K562 (cell line): ENCODE measurements around the gene GGNBP2. TPM values are rescaled to one million over a fixed set of nuclear protein-coding genes. Genes with fewer than 3 reads are reported as not detected.
A peak's percentile ranks its signal among the peaks of the same experiment; 100 is the strongest.

Experiments
- CBX2 ChIP-seq: fragments of 200-600 bp; sonication (generic); IDR thresholded peaks from one replicate; pipeline ENCODE4 v1.6.1; 2012; ENCODE audit warnings: mild to moderate bottlenecking, low read length, inconsistent platforms; ENCODE audit not compliant: insufficient read depth, poor library complexity, severe bottlenecking
- CCNT2 ChIP-seq: IDR thresholded peaks from 2 replicates; pipeline ENCODE4 v1.6.1; 2011; ENCODE audit warnings: borderline replicate concordance, low read depth, mild to moderate bottlenecking, moderate library complexity, mixed read lengths, low read length; ENCODE audit not compliant: insufficient read length; ENCODE audit errors: extremely low read depth
- ESRRA ChIP-seq: fragments of 450-650 bp; IDR thresholded peaks from 2 replicates; pipeline ENCODE4 v1.6.1; 2014; ENCODE audit warnings: low read depth, mild to moderate bottlenecking, moderate library complexity, borderline replicate concordance
- ETV6 ChIP-seq, 3 experiments: fragments of 150-350 bp in 1 of 3; sonication (generic) in 1 of 3; formaldehyde crosslinking in 1 of 3; IDR thresholded peaks; 2 replicates each; pipeline versions ENCODE4 v1.6.1 to v1.8.0; 2014 to 2022; ENCODE audit warnings: borderline replicate concordance in 2 of 3, low read depth in 2 of 3, antibody characterized with exemption in 1 of 3, low read length in 1 of 3, mild to moderate bottlenecking in 1 of 3, missing genetic modification reagents in 1 of 3
- FOXA1 ChIP-seq: fragments of 450-650 bp; IDR thresholded peaks from 2 replicates; pipeline ENCODE4 v1.6.1; 2016; ENCODE audit warnings: mild to moderate bottlenecking, borderline replicate concordance
- FOXK1 ChIP-seq: sonication (generic); formaldehyde crosslinking; IDR thresholded peaks from 2 replicates; pipeline ENCODE4 v1.8.0; 2022; ENCODE audit warnings: missing genetic modification reagents, mild to moderate bottlenecking, borderline replicate concordance
- HNRNPL ChIP-seq: fragments of 200-400 bp; formaldehyde crosslinking; IDR thresholded peaks from 2 replicates; pipeline ENCODE4 v1.6.1; 2017; ENCODE audit warnings: low read depth, mild to moderate bottlenecking, low read length
- KDM1A ChIP-seq, 2 experiments: fragments of 450-650 bp; IDR thresholded peaks; 2 replicates each; pipeline ENCODE4 v1.6.1; 2016; ENCODE audit warnings: mild to moderate bottlenecking in 2 of 2
- MTA1 ChIP-seq: fragments of 450-650 bp; IDR thresholded peaks from 2 replicates; pipeline ENCODE4 v1.6.1; 2017; ENCODE audit warnings: borderline replicate concordance
- MYC ChIP-seq, 2 experiments: fragments of 250-450 bp in 1 of 2; sonication (Bioruptor Pico) in 1 of 2; IDR thresholded peaks; 2 replicates each; pipeline versions ENCODE4 v1.5.1 to v1.6.1; 2012 to 2021; ENCODE audit warnings: low read depth in 2 of 2, borderline replicate concordance in 1 of 2, improper control_type of control experiment in 1 of 2, low read length in 1 of 2, mild to moderate bottlenecking in 1 of 2, moderate library complexity in 1 of 2
- NFRKB ChIP-seq: fragments of 450-650 bp; IDR thresholded peaks from 2 replicates; pipeline ENCODE4 v1.6.1; 2016; ENCODE audit warnings: low read depth
- NRF1 ChIP-seq, 2 experiments: fragments of 450-650 bp; IDR thresholded peaks in 1 of 2; conservative IDR thresholded peaks in 1 of 2; 2 replicates each; pipeline ENCODE4 v1.6.1; 2014; ENCODE audit warnings: mild to moderate bottlenecking in 2 of 2
- OTX1 ChIP-seq: fragments of 450-650 bp; formaldehyde crosslinking; IDR thresholded peaks from 2 replicates; pipeline ENCODE4 v1.4.0; 2022; ENCODE audit warnings: mild to moderate bottlenecking
- PHF20 ChIP-seq: fragments of 450-650 bp; IDR thresholded peaks from 2 replicates; pipeline ENCODE4 v1.6.1; 2018; ENCODE audit not compliant: partially characterized antibody
- POLR2H ChIP-seq: IDR thresholded peaks from 2 replicates; pipeline ENCODE4 v1.6.1; 2016; ENCODE audit warnings: missing genetic modification characterization, low read depth, mild to moderate bottlenecking, control low read depth, missing compliant biosample characterization, moderate library complexity
- SIN3B ChIP-seq: fragments of 450-650 bp; IDR thresholded peaks from 2 replicates; pipeline ENCODE4 v1.6.1; 2017; ENCODE audit warnings: low read depth, mild to moderate bottlenecking, moderate library complexity
- TAL1 ChIP-seq: fragments of 450-650 bp; IDR thresholded peaks from 2 replicates; pipeline ENCODE4 v1.6.1; 2016; ENCODE audit warnings: mild to moderate bottlenecking
- ZBED1 ChIP-seq: IDR thresholded peaks from 2 replicates; pipeline ENCODE4 v1.6.1; 2014
- ZNF174 ChIP-seq: fragments of 250-450 bp; sonication (Bioruptor Pico); IDR thresholded peaks from 2 replicates; pipeline ENCODE4 v1.4.0; 2020; ENCODE audit warnings: mild to moderate bottlenecking
- ZNF717 ChIP-seq: fragments of 250-450 bp; sonication (Bioruptor Pico); IDR thresholded peaks from 2 replicates; pipeline ENCODE4 v1.5.0; 2021
- ZNF76 ChIP-seq: fragments of 250-450 bp; sonication (Bioruptor Pico); IDR thresholded peaks from 2 replicates; pipeline ENCODE4 v1.4.0; 2020; ENCODE audit warnings: mild to moderate bottlenecking, moderate library complexity, borderline replicate concordance
- polyA plus RNA-seq, 8 experiments: library from polyadenylated mRNA; depleted of rRNA in 4 of 8; stranded (reverse) in 5 of 8; unstranded in 3 of 8; fragments of >200 nt; fragmentation: Nextera tagmentation in 2 of 8; fragmentation: Illumina TruSeq in 1 of 8; extraction: Ambion mirVana in 2 of 8; extraction: Trizol in 1 of 8; gene quantifications; 2 replicates each; pipeline versions ENCODE4 v1.2.1 to v1.2.3, GENCODE V29; 2011 to 2014; ENCODE audit warnings: inconsistent platforms in 1 of 8, missing spikeins in 1 of 8
- total RNA-seq, 7 experiments: library from RNA; depleted of rRNA in 6 of 7; stranded (reverse); fragments of >200 nt in 6 of 7; fragmentation: Illumina TruSeq in 2 of 7; extraction: Trizol in 2 of 7; gene quantifications; 2 replicates each; pipeline versions ENCODE4 v1.2.1 to v1.2.3, GENCODE V29; 2011 to 2021; ENCODE audit warnings: low replicate concordance in 1 of 7
- TF ChIP-seq, protein P1 (sequence below): fragments of 250-450 bp; sonication (Bioruptor Pico); IDR thresholded peaks from 2 replicates; pipeline ENCODE4 v1.5.0; 2022; ENCODE audit warnings: mild to moderate bottlenecking
- TF ChIP-seq, protein P2 (sequence below): sonication (generic); IDR thresholded peaks from 2 replicates; pipeline ENCODE4 v1.6.1; 2016
- TF ChIP-seq, protein P3 (sequence below): fragments of 450-650 bp; formaldehyde crosslinking; IDR thresholded peaks from 2 replicates; pipeline ENCODE4 v1.4.0; 2020; ENCODE audit warnings: mild to moderate bottlenecking, moderate library complexity

Gene GGNBP2
- total and polyA plus RNA-seq, 9 of the 15 experiments (the other 6 are each of a cell fraction or from before 2014, with no cell fraction given), result 35.7 to 96.6 (median 64.1) TPM

DNA sequence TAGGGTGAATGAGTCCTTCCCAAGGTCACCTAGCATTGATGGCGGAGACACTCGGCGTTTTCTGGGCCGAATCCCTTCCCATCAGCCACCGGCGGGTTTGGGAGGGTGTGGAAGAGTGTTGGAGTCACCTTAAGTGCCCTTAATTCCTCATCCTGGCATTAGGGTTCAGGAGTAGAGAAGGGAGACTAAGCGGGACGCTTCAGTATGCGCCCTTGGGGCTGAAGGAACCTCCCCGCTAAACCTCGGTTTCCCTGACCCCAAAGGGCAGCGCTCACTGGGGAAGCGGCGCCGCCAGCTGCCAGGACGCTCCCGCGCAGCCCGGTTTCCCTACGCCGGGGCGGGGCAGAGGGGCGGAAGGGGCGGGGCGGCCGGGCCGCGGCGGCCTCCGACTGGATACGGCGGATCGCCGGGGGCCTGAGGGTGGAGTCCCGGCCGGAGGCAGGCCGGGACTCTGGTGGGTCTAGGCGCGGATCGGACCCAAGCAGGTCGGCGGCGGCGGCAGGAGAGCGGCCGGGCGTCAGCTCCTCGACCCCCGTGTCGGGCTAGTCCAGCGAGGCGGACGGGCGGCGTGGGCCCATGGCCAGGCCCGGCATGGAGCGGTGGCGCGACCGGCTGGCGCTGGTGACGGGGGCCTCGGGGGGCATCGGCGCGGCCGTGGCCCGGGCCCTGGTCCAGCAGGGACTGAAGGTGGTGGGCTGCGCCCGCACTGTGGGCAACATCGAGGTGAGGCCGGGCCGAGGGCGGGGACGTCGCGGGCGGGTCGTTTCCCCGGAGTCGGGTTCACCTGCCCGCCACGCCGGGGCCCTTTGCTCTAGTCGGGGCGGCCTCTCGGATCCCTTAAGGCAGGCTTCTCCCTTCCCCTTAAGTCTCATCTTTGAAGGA lies 47.0 kb downstream of the GGNBP2 start, which contains the start of gene DHRS11 (continued):
- TF ChIP-seq HNRNPL (peak; percentile 58; the same call in 1 of the 2 replicates), ZNF717 (CRISPR knock-in tag) (no peak), CCNT2 (peak; percentile 71), ZNF174 (CRISPR knock-in tag) (no peak), ETV6 (IDR thresholded peaks at IDR 0.05; ENCODE audit: borderline replicate concordance in 1 of 2, low read depth in 2 of 2, low read length in 1 of 2) (no peak), ETV6 (CRISPR knock-in tag; IDR thresholded peaks at IDR 0.05; ENCODE audit: borderline replicate concordance) (no peak), FOXA1 (no peak), POLR2H (tag) (peak; percentile 67), TAL1 (no peak), SIN3B (peak; percentile 30; the same call in 1 of the 2 replicates), FOXK1 (CRISPR knock-in tag) (no peak), NFRKB (peak; percentile 28; the same call in 1 of the 2 replicates), MYC (IDR thresholded peaks at IDR 0.05; ENCODE audit: low read depth, low read length) (peak; percentile 13; the same call in 1 of the 2 replicates), MYC (CRISPR knock-in tag; IDR thresholded peaks at IDR 0.05; ENCODE audit: borderline replicate concordance, low read depth) (no peak), MTA1 (no peak), NRF1 (conservative IDR thresholded peaks at IDR 0.05 in 1 of 2, IDR thresholded peaks at IDR 0.05 in 1 of 2) (peak; percentile 85 to 86), CBX2 (no peak), ESRRA (peak; percentile 94), ZNF76 (CRISPR knock-in tag) (no peak), OTX1 (CRISPR knock-in tag) (no peak), KDM1A (IDR thresholded peaks at IDR 0.05) (no peak), ZBED1 (no peak), PHF20 (no peak)
- TF ChIP-seq, protein P1, sequence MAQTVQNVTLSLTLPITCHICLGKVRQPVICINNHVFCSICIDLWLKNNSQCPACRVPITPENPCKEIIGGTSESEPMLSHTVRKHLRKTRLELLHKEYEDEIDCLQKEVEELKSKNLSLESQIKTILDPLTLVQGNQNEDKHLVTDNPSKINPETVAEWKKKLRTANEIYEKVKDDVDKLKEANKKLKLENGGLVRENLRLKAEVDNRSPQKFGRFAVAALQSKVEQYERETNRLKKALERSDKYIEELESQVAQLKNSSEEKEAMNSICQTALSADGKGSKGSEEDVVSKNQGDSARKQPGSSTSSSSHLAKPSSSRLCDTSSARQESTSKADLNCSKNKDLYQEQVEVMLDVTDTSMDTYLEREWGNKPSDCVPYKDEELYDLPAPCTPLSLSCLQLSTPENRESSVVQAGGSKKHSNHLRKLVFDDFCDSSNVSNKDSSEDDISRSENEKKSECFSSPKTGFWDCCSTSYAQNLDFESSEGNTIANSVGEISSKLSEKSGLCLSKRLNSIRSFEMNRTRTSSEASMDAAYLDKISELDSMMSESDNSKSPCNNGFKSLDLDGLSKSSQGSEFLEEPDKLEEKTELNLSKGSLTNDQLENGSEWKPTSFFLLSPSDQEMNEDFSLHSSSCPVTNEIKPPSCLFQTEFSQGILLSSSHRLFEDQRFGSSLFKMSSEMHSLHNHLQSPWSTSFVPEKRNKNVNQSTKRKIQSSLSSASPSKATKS, result no peak
- TF ChIP-seq, protein P2, sequence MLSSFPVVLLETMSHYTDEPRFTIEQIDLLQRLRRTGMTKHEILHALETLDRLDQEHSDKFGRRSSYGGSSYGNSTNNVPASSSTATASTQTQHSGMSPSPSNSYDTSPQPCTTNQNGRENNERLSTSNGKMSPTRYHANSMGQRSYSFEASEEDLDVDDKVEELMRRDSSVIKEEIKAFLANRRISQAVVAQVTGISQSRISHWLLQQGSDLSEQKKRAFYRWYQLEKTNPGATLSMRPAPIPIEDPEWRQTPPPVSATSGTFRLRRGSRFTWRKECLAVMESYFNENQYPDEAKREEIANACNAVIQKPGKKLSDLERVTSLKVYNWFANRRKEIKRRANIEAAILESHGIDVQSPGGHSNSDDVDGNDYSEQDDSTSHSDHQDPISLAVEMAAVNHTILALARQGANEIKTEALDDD, result no peak
- TF ChIP-seq, protein P3, sequence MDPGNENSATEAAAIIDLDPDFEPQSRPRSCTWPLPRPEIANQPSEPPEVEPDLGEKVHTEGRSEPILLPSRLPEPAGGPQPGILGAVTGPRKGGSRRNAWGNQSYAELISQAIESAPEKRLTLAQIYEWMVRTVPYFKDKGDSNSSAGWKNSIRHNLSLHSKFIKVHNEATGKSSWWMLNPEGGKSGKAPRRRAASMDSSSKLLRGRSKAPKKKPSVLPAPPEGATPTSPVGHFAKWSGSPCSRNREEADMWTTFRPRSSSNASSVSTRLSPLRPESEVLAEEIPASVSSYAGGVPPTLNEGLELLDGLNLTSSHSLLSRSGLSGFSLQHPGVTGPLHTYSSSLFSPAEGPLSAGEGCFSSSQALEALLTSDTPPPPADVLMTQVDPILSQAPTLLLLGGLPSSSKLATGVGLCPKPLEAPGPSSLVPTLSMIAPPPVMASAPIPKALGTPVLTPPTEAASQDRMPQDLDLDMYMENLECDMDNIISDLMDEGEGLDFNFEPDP, result no peak
